Gastroesophageal sphincter (tissue), 3 donors: ENCODE results near the gene UST.

Experiments
- CTCF ChIP-seq, 4 experiments: fragments of 200-600 bp in 2 of 4; fragments of 450-650 bp in 2 of 4; sonication (generic) in 1 of 4; IDR thresholded peaks; one replicate each; pipeline ENCODE4 v1.5.1; 2017 to 2019; ENCODE audit warnings: antibody characterized with exemption in 4 of 4, mild to moderate bottlenecking in 2 of 4, moderate library complexity in 2 of 4
- EP300 ChIP-seq: sonication (generic); formaldehyde crosslinking; IDR thresholded peaks from one replicate; pipeline ENCODE4 v1.6.1; 2017; ENCODE audit warnings: antibody characterized with exemption, mild to moderate bottlenecking

- no peak for TF ChIP-seq CTCF (IDR thresholded peaks at IDR 0.05)
- TF ChIP-seq EP300 = no peak
These were observed 67.4 kb downstream of the UST start for GRCh38 chr6:148814082-148814790.
